ENCODE results near the gene OPTC. TPM values are rescaled to one million over a fixed set of nuclear protein-coding genes. Genes with fewer than 3 reads are reported as not detected.

The OPTC gene
- total and polyA plus RNA-seq, 2 of the 13 experiments (the other 11 are each of a cell fraction or from before 2014, with no cell fraction given): not detected

GRCh38 chr1:203479646-203480045, 14.3 kb upstream of the OPTC start (continued):
- TF ChIP-seq NR1H2 (CRISPR knock-in tag; IDR thresholded peaks at IDR 0.05; ENCODE audit: borderline replicate concordance, low read depth) (no peak), MAF1 (CRISPR knock-in tag; IDR thresholded peaks at IDR 0.05; ENCODE audit: borderline replicate concordance) (no peak), NFYC (CRISPR knock-in tag; IDR thresholded peaks at IDR 0.05) (no peak)
- TF ChIP-seq, protein P1, sequence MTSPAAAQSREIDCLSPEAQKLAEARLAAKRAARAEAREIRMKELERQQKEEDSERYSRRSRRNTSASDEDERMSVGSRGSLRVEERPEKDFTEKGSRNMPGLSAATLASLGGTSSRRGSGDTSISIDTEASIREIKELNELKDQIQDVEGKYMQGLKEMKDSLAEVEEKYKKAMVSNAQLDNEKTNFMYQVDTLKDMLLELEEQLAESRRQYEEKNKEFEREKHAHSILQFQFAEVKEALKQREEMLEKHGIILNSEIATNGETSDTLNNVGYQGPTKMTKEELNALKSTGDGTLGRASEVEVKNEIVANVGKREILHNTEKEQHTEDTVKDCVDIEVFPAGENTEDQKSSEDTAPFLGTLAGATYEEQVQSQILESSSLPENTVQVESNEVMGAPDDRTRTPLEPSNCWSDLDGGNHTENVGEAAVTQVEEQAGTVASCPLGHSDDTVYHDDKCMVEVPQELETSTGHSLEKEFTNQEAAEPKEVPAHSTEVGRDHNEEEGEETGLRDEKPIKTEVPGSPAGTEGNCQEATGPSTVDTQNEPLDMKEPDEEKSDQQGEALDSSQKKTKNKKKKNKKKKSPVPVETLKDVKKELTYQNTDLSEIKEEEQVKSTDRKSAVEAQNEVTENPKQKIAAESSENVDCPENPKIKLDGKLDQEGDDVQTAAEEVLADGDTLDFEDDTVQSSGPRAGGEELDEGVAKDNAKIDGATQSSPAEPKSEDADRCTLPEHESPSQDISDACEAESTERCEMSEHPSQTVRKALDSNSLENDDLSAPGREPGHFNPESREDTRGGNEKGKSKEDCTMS (CRISPR knock-in tag; conservative IDR thresholded peaks at IDR 0.05): no peak

DNA sequence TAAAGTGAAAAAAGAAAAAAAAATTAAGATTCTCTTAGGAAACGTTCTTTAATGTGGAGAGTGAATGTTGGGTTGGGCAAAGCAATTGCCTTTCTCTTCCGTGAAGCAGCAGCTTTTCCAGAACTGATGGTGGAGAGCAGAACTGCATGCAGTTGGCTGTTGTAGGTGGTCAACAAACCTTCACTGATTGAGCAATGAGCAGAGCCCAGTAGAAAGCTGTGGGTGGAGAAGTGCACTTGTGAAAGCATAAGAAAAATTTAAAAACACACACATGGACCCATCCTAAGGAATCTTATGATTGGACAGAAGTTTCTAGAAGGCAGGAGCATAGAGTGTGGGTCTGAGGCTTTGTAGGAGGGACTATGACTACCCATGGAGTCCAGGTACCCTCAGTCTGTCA, 13.9 kb upstream of the OPTC start:
- Histone ChIP-seq H3K9ac (ENCODE audit: insufficient read depth, low read depth, low read length) (no peak overlapping the region), H3K9me3 (ENCODE audit: low read length) (no peaks in the 10 kb centered on the region), H3K4me2 (ENCODE audit: low read depth, low read length) (no peak overlapping the region), H2AFZ (ENCODE audit: low read length) (no peak overlapping the region), H3K36me3 (replicated peaks in 1 of 2; ENCODE audit: control insufficient read depth in 1 of 2, insufficient read depth in 2 of 2, low read length in 2 of 2) (no peaks in the 10 kb centered on the region), H3K4me1 (ENCODE audit: insufficient read depth, low read length) (no peaks in the 10 kb centered on the region), H3K27ac (ENCODE audit: extremely low read length, insufficient read depth, low read length) (no peak overlapping the region), H3K79me2 (ENCODE audit: insufficient read depth, low read length) (no peaks in the 10 kb centered on the region), H3K27me3 (ENCODE audit: control insufficient read depth in 1 of 2, insufficient read depth in 2 of 2, low read length in 2 of 2) (peaks cover 1 to 41% of the 10 kb centered on the region in 2 experiments; a peak in 2 of 5 replicates), H3K4me3 (replicated peaks in 1 of 3; ENCODE audit: insufficient read depth in 1 of 3, low read depth in 2 of 3, low read length in 3 of 3) (no peak overlapping the region), H4K20me1 (ENCODE audit: insufficient read depth, low read length) (no peaks in the 10 kb centered on the region)
- no peak for DNase-seq (ENCODE audit: low spot score)
- POLR2A ChIA-PET: no interaction called here
- intact Hi-C loops (cut with micrococcal nuclease; ENCODE audit: unreplicated experiment) (no loop called here), in situ Hi-C loops (cut with HindIII; ENCODE audit: extremely low pct_ligation_motif_present, low pct_unique_long_range_greater_than_20kb) (loop anchor here (10.0 kb wide), 1 partner anchor 205 kb away; no protein-coding TSS in a partner anchor)
- 14% methylated on average over 2 of the region's 2 CpGs for WGBS (ENCODE audit: low lambda C conversion rate)
- no peak for TF ChIP-seq ZNF17 (CRISPR knock-in tag; IDR thresholded peaks at IDR 0.05)
- TF ChIP-seq ZNF576 (CRISPR knock-in tag; IDR thresholded peaks at IDR 0.05): no peak
- no peak for TF ChIP-seq KDM1A (CRISPR knock-in tag; IDR thresholded peaks at IDR 0.05)
- no peak for TF ChIP-seq CEBPB (IDR thresholded peaks at IDR 0.05; ENCODE audit: borderline replicate concordance, low read depth, low read length)
- TF ChIP-seq SALL2 (CRISPR knock-in tag; IDR thresholded peaks at IDR 0.05): no peak
- no peak for TF ChIP-seq SP5 (CRISPR knock-in tag; IDR thresholded peaks at IDR 0.05; ENCODE audit: borderline replicate concordance, low read depth)
- no peak for TF ChIP-seq MYNN (CRISPR knock-in tag; IDR thresholded peaks at IDR 0.05; ENCODE audit: low read depth)
- TF ChIP-seq YEATS2 (CRISPR knock-in tag; IDR thresholded peaks at IDR 0.05; ENCODE audit: borderline replicate concordance): no peak
- TF ChIP-seq ZNF432 (CRISPR knock-in tag; IDR thresholded peaks at IDR 0.05; ENCODE audit: borderline replicate concordance): no peak
- CTCF ChIA-PET (ENCODE audit: low intra/inter-chr PET ratio, low total read pairs): no interaction called here
- no peak for FAIRE-seq
- ATAC-seq: peak; percentile 47; the same call in 1 of the 3 replicates
- BruUV-seq (replicated peaks): no TSS peak

Data from HepG2 (cell line).